GM23248 (cell line): ENCODE data around the gene PPP1R1B. TPM values are rescaled to one million over a fixed set of nuclear protein-coding genes. Genes with fewer than 3 reads are reported as not detected.

Experiments used
- DNase-seq: peaks from one replicate; pipeline ENCODE4 v3.0.0-alpha.2; 2015
- H2AFZ ChIP-seq: fragments of 200-600 bp; sonication (generic); 2 replicates; pipeline ENCODE4 v1.6.1; 2016; ENCODE audit warnings: antibody characterized with exemption
- H3F3A ChIP-seq: fragments of 200-600 bp; sonication (generic); 2 replicates; pipeline ENCODE4 v1.6.1; 2016; ENCODE audit warnings: mild to moderate bottlenecking, antibody characterized with exemption, mixed run types; ENCODE audit not compliant: insufficient read depth
- H3K27ac ChIP-seq: fragments of 200-600 bp; sonication (generic); 2 replicates; pipeline ENCODE4 v1.5.1; 2016; ENCODE audit warnings: mild to moderate bottlenecking
- H3K27me3 ChIP-seq: fragments of 200-600 bp; sonication (generic); replicated peaks from 2 replicates; pipeline ENCODE4 v1.6.1; 2016; ENCODE audit warnings: mild to moderate bottlenecking; ENCODE audit not compliant: insufficient read depth
- H3K36me3 ChIP-seq: fragments of 200-600 bp; sonication (generic); 2 replicates; pipeline ENCODE4 v1.6.1; 2016; ENCODE audit warnings: low read depth, mild to moderate bottlenecking
- H3K4me1 ChIP-seq: fragments of 200-600 bp; sonication (generic); 2 replicates; pipeline ENCODE4 v1.6.1; 2016; ENCODE audit warnings: mild to moderate bottlenecking; ENCODE audit not compliant: insufficient read depth
- H3K4me2 ChIP-seq: fragments of 200-600 bp; sonication (generic); one replicate; pipeline ENCODE4 v1.6.1; 2016; ENCODE audit warnings: mild to moderate bottlenecking; ENCODE audit not compliant: unreplicated experiment
- H3K4me3 ChIP-seq: fragments of 200-600 bp; sonication (generic); 2 replicates; pipeline ENCODE4 v1.5.1; 2016; ENCODE audit warnings: mild to moderate bottlenecking
- H3K79me2 ChIP-seq: fragments of 200-600 bp; sonication (generic); 2 replicates; pipeline ENCODE4 v1.6.1; 2016; ENCODE audit warnings: mild to moderate bottlenecking; ENCODE audit not compliant: insufficient read depth
- H3K9ac ChIP-seq: fragments of 200-600 bp; sonication (generic); 2 replicates; pipeline ENCODE4 v1.6.1; 2016; ENCODE audit warnings: mild to moderate bottlenecking
- H3K9me2 ChIP-seq: fragments of 200-600 bp; sonication (generic); 2 replicates; pipeline ENCODE4 v1.6.1; 2016; ENCODE audit warnings: mixed run types, mild to moderate bottlenecking, moderate library complexity; ENCODE audit not compliant: insufficient read depth
- H3K9me3 ChIP-seq: fragments of 200-600 bp; sonication (generic); one replicate; pipeline ENCODE4 v1.6.1; 2017; ENCODE audit warnings: low read depth
- H4K20me1 ChIP-seq: fragments of 200-600 bp; sonication (generic); 2 replicates; pipeline ENCODE4 v1.6.0; 2016; ENCODE audit not compliant: insufficient read depth
- EZH2 ChIP-seq: fragments of 200-600 bp; sonication (generic); IDR thresholded peaks from 2 replicates; pipeline ENCODE4 v1.6.1; 2018; ENCODE audit warnings: antibody characterized with exemption, mild to moderate bottlenecking; ENCODE audit not compliant: insufficient read depth, poor library complexity, severe bottlenecking
- EZH2phosphoT487 ChIP-seq: fragments of 200-600 bp; sonication (generic); IDR thresholded peaks from 2 replicates; pipeline ENCODE4 v1.6.1; 2018; ENCODE audit warnings: antibody characterized with exemption, moderate library complexity, mild to moderate bottlenecking, low read depth; ENCODE audit not compliant: insufficient read depth
- WGBS, 2 experiments: methylation state at CpG; one replicate each; pipeline ENCODE4 v1.1.6; 2015 to 2017; ENCODE audit warnings: low lambda C conversion rate in 2 of 2, low coverage in 1 of 2; ENCODE audit errors: missing lambda C conversion rate in 2 of 2; 5-methylcytosine and 5-hydroxymethylcytosine counted together
- in situ Hi-C: fragments of 300-500 bp; cut with MboI; formaldehyde crosslinking; loops from 2 replicates; pipeline ENCODE4 v1.15.0; 2020
- polyA plus RNA-seq: library from polyadenylated mRNA; unstranded; fragments of >200 nt; fragmentation: Nextera tagmentation; extraction: Ambion mirVana; gene quantifications from 2 replicates; pipeline ENCODE4 v1.2.1, GENCODE V29; 2016
- total RNA-seq: library from RNA; depleted of rRNA; stranded (reverse); fragments of >200 nt; shearing (Covaris generic); gene quantifications from 2 replicates; pipeline ENCODE4 v1.2.3, GENCODE V29; 2014

PPP1R1B gene
- total and polyA plus RNA-seq, 2 experiments from 2014 or later: not detected

GRCh38 chr17:39659279-39660010, 32.7 kb downstream of the PPP1R1B start:
- WGBS, 2 experiments: 82 to 96% methylated on average over 10 to 15 of the region's 15 CpGs
- Histone ChIP-seq H4K20me1 (no peaks in the 10 kb centered on the region), H3K36me3 (no peaks in the 10 kb centered on the region), H2AFZ (no peak overlapping the region), H3K9ac (no peak overlapping the region), H3K27ac (no peak overlapping the region), H3K4me1 (no peaks in the 10 kb centered on the region), H3K9me2 (no peaks in the 10 kb centered on the region), H3F3A (no peaks in the 10 kb centered on the region), H3K27me3 (no peaks in the 10 kb centered on the region), H3K79me2 (peaks cover 6% of the 10 kb centered on the region; the same call in 1 of the 2 replicates), H3K9me3 (no peaks in the 10 kb centered on the region), H3K4me2 (no peak overlapping the region), H3K4me3 (no peak overlapping the region)
- in situ Hi-C loops: no loop called here
- no peak for DNase-seq
- TF ChIP-seq EZH2phosphoT487 (no peak), EZH2 (no peak)

GRCh38 chr17:39660011-39660360, 33.2 kb downstream of the PPP1R1B start:
- Histone ChIP-seq H3K4me1 (no peaks in the 10 kb centered on the region), H3F3A (no peaks in the 10 kb centered on the region), H3K27ac (no peak overlapping the region), H3K79me2 (peaks cover under 1% of the 10 kb centered on the region; the same call in 1 of the 2 replicates), H3K36me3 (no peaks in the 10 kb centered on the region), H4K20me1 (no peaks in the 10 kb centered on the region), H3K4me3 (no peak overlapping the region), H3K9ac (no peak overlapping the region), H3K4me2 (no peak overlapping the region), H3K9me2 (no peaks in the 10 kb centered on the region), H3K9me3 (no peaks in the 10 kb centered on the region), H2AFZ (no peak overlapping the region), H3K27me3 (no peaks in the 10 kb centered on the region)
- no peak for DNase-seq
- 81 to 85% methylated on average over 5 of the region's 5 CpGs for WGBS, 2 experiments
- no peak for TF ChIP-seq EZH2phosphoT487
- TF ChIP-seq EZH2: no peak
- in situ Hi-C loops: no loop called here

- no peaks in the 10 kb centered on the region for H3K9me3 ChIP-seq
- H4K20me1 ChIP-seq: no peaks in the 10 kb centered on the region
- no peaks in the 10 kb centered on the region for H3K4me1 ChIP-seq
- WGBS, 2 experiments: 92% methylated on average over 34 to 35 of the region's 35 CpGs
- H3K27me3 ChIP-seq: 0 out of 2 replicates have a peak, but pooled peaks cover under 1% of the 10 kb centered on the region
- no peak overlapping the region for H2AFZ ChIP-seq
- H3K27ac ChIP-seq: no peak overlapping the region
- H3K4me3 ChIP-seq: no peak overlapping the region
- H3K36me3 ChIP-seq: no peaks in the 10 kb centered on the region
- no peaks in the 10 kb centered on the region for H3F3A ChIP-seq
- H3K79me2 ChIP-seq: no peaks in the 10 kb centered on the region
- DNase-seq: no peak
- no peaks in the 10 kb centered on the region for H3K9me2 ChIP-seq
- H3K4me2 ChIP-seq: no peak overlapping the region
- TF ChIP-seq EZH2: no peak
- no peak for TF ChIP-seq EZH2phosphoT487
- in situ Hi-C loops: no loop called here
- no peak overlapping the region for H3K9ac ChIP-seq
Measured at GRCh38 chr17:39660397-39661385, 33.9 kb downstream of the PPP1R1B start.

- Histone ChIP-seq H3K36me3 (no peaks in the 10 kb centered on the region), H3K27me3 (peaks cover 12% of the 10 kb centered on the region; the same call in 1 of the 2 replicates), H3K4me3 (no peak overlapping the region), H3K4me2 (no peak overlapping the region), H3K9me3 (no peaks in the 10 kb centered on the region), H3F3A (no peaks in the 10 kb centered on the region), H3K4me1 (no peaks in the 10 kb centered on the region), H3K27ac (no peak overlapping the region), H4K20me1 (no peaks in the 10 kb centered on the region), H3K79me2 (no peaks in the 10 kb centered on the region), H3K9ac (no peak overlapping the region), H3K9me2 (no peaks in the 10 kb centered on the region), H2AFZ (no peak overlapping the region)
- no peak for TF ChIP-seq EZH2phosphoT487
- no peak for TF ChIP-seq EZH2
- 83 to 90% methylated on average over 8 of the region's 8 CpGs for WGBS, 2 experiments
- no peak for DNase-seq
- in situ Hi-C loops: no loop called here
Measured at GRCh38 chr17:39661744-39662541, 35.2 kb downstream of the PPP1R1B start.
